Suprapubic skin (tissue), 4 donors: Measurements from ENCODE around the gene CASP14. TPM values are rescaled to one million over a fixed set of nuclear protein-coding genes. Genes with fewer than 3 reads are reported as not detected.
"Not testable (repeated sequence)": the region's sequence is repeated elsewhere in the genome, so short reads cannot be mapped to it uniquely, and the experiment has no call there.

ENCODE experiments used
- DNase-seq, 2 donors: peaks; one replicate each; pipeline ENCODE4 v3.0.0-alpha.2; 2019; ENCODE audit warnings: low spot score in 2 of 2
- H3K27ac ChIP-seq: fragments of 200-600 bp; sonication (generic); one replicate; pipeline ENCODE4 v1.5.1; 2019
- H3K27me3 ChIP-seq: fragments of 200-600 bp; sonication (generic); one replicate; pipeline ENCODE4 v1.5.1; 2019
- H3K36me3 ChIP-seq: fragments of 200-600 bp; sonication (generic); one replicate; pipeline ENCODE4 v1.5.1; 2019
- H3K4me1 ChIP-seq: fragments of 200-600 bp; sonication (generic); one replicate; pipeline ENCODE4 v1.5.1; 2019
- H3K4me3 ChIP-seq: fragments of 200-600 bp; sonication (generic); one replicate; pipeline ENCODE4 v1.5.1; 2019; ENCODE audit warnings: mild to moderate bottlenecking
- H3K9me3 ChIP-seq: fragments of 200-600 bp; sonication (generic); one replicate; pipeline ENCODE4 v1.5.1; 2019
- EP300 ChIP-seq: sonication (generic); formaldehyde crosslinking; IDR thresholded peaks from one replicate; pipeline ENCODE4 v1.6.1; 2017; ENCODE audit warnings: antibody characterized with exemption
- POLR2A ChIP-seq, 2 donors: fragments of 450-650 bp; IDR thresholded peaks; one replicate each; pipeline ENCODE4 v1.6.1; 2017; ENCODE audit warnings: antibody characterized with exemption in 2 of 2, mild to moderate bottlenecking in 2 of 2, moderate library complexity in 2 of 2
- POLR2AphosphoS5 ChIP-seq, 3 donors: sonication (generic); formaldehyde crosslinking; IDR thresholded peaks; one replicate each; pipeline ENCODE4 v1.6.1; 2017; ENCODE audit warnings: antibody characterized with exemption in 3 of 3
- WGBS: methylation state at CpG from one replicate; pipeline ENCODE4 v1.1.5; 2018; 5-methylcytosine and 5-hydroxymethylcytosine counted together
- total RNA-seq, 4 donors: library from RNA; depleted of rRNA; stranded (reverse); fragments of >200 nt; gene quantifications; one replicate each; pipeline ENCODE4 v1.1.0, GENCODE V29; 2016
- TF ChIP-seq, protein P1 (sequence below), 2 donors: fragments of 200-600 bp in 1 of 2; fragments of 450-650 bp in 1 of 2; sonication (generic) in 1 of 2; IDR thresholded peaks; one replicate each; pipeline ENCODE4 v1.5.1; 2016 to 2019; ENCODE audit warnings: antibody characterized with exemption in 2 of 2, mild to moderate bottlenecking in 1 of 2, moderate library complexity in 1 of 2

Gene CASP14
- total RNA-seq, 4 donors from 2014 or later = 123 to 363 (median 254) TPM

GRCh38 chr19:15062036-15062435, 12.8 kb downstream of the CASP14 start:
- no peak for DNase-seq
- WGBS = 81% methylated on average over 12 of the region's 12 CpGs
- H3K27me3 ChIP-seq = peaks cover 14% of the 10 kb centered on the region
- TF ChIP-seq, protein P1, sequence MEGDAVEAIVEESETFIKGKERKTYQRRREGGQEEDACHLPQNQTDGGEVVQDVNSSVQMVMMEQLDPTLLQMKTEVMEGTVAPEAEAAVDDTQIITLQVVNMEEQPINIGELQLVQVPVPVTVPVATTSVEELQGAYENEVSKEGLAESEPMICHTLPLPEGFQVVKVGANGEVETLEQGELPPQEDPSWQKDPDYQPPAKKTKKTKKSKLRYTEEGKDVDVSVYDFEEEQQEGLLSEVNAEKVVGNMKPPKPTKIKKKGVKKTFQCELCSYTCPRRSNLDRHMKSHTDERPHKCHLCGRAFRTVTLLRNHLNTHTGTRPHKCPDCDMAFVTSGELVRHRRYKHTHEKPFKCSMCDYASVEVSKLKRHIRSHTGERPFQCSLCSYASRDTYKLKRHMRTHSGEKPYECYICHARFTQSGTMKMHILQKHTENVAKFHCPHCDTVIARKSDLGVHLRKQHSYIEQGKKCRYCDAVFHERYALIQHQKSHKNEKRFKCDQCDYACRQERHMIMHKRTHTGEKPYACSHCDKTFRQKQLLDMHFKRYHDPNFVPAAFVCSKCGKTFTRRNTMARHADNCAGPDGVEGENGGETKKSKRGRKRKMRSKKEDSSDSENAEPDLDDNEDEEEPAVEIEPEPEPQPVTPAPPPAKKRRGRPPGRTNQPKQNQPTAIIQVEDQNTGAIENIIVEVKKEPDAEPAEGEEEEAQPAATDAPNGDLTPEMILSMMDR (IDR thresholded peaks at IDR 0.05) = no peak
- no peak for TF ChIP-seq POLR2A (IDR thresholded peaks at IDR 0.05)
- no peak for TF ChIP-seq POLR2AphosphoS5 (IDR thresholded peaks at IDR 0.05)
- no peak for TF ChIP-seq EP300
- no peak overlapping the region for H3K4me3 ChIP-seq
- no peaks in the 10 kb centered on the region for H3K4me1 ChIP-seq
- no peak overlapping the region for H3K27ac ChIP-seq
- H3K9me3 ChIP-seq = no peaks in the 10 kb centered on the region
- H3K36me3 ChIP-seq = no peaks in the 10 kb centered on the region

GRCh38 chr19:15070386-15070785, 21.1 kb downstream of the CASP14 start:
- H3K4me1 ChIP-seq, H3K36me3 ChIP-seq, H3K4me3 ChIP-seq, H3K27ac ChIP-seq, DNase-seq, H3K27me3 ChIP-seq, H3K9me3 ChIP-seq: not testable (repeated sequence)
- WGBS = 71% methylated on average over 4 of the region's 4 CpGs

DNA sequence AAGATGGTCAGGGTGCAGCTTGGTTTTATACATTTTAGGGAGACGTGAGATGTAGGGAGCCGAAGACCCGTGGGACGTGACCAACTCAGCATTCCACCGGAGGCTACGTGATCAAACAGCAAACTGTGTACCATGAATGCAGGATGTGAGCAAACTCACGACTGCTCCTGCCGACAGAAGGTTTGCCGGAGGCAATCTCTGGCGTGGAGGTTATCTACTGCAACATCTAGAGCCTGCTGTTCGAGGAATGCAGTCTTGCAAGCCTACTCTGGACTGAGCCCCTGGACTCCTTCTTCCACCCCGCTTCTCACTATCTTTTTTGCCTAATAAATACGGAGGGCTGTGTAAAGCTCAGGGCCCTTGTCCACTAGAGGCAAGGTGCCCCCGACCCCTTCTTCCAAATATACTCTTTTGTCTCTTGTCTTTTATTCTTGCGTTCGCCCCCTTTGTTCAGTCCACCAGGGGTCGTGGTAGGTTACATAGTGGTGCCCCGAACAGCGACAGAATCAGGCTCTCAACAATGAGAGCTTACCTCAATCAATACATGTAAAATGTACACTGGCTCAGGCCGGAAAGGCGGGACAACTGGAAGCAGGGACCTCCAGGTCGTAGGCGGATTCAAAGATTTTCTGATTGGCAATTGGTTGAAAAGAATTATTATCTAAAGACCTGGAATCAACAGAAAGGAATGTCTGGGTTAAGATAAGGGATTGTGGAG, 23.8 kb downstream of the CASP14 start:
- Histone ChIP-seq H3K27ac (no peak overlapping the region), H3K4me1 (no peaks in the 10 kb centered on the region), H3K27me3 (peaks cover 5% of the 10 kb centered on the region), H3K4me3 (no peak overlapping the region), H3K9me3 (no peaks in the 10 kb centered on the region), H3K36me3 (no peaks in the 10 kb centered on the region)
- TF ChIP-seq EP300 (no peak), POLR2A (IDR thresholded peaks at IDR 0.05) (no peak), POLR2AphosphoS5 (IDR thresholded peaks at IDR 0.05) (no peak)
- TF ChIP-seq, protein P1 (IDR thresholded peaks at IDR 0.05) = no peak
- no peak for DNase-seq
- 54% methylated on average over 23 of the region's 23 CpGs for WGBS

DNA sequence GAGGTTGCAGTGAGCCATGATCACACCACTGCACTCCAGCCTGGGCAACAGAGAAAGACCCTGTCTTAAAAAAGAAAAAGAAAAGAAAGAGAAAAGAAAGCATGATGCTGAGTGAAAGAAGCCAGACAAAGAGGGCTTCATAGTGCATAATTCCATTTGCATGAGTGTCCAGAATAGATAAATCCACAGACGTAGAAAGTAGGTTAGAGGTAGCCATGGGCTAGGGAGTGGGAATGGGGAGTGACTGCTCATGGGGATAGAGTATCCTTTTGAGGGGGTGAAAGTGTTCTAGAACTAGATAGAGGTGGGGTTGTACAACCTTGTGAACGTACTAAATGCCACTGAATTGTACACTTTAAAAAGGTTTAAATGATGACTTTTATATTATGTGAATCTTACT, 25.1 kb downstream of the CASP14 start:
- H3K9me3 ChIP-seq = no peaks in the 10 kb centered on the region
- H3K4me3 ChIP-seq = no peak overlapping the region
- WGBS = 56% methylated on average over 2 of the region's 2 CpGs
- no peaks in the 10 kb centered on the region for H3K4me1 ChIP-seq
- H3K27ac ChIP-seq = no peak overlapping the region
- TF ChIP-seq POLR2A (IDR thresholded peaks at IDR 0.05) (no peak), EP300 (no peak), POLR2AphosphoS5 (IDR thresholded peaks at IDR 0.05) (no peak)
- TF ChIP-seq, protein P1 (IDR thresholded peaks at IDR 0.05) = no peak
- DNase-seq = no peak
- peaks cover 9% of the 10 kb centered on the region for H3K27me3 ChIP-seq
- no peaks in the 10 kb centered on the region for H3K36me3 ChIP-seq

- Histone ChIP-seq H3K36me3 (no peaks in the 10 kb centered on the region), H3K27ac (no peak overlapping the region), H3K4me1 (no peaks in the 10 kb centered on the region), H3K27me3 (peaks cover 9% of the 10 kb centered on the region), H3K9me3 (no peaks in the 10 kb centered on the region), H3K4me3 (no peak overlapping the region)
- WGBS = 48% methylated on average over 4 of the region's 4 CpGs
- no peak for DNase-seq
- TF ChIP-seq EP300 (no peak), POLR2A (IDR thresholded peaks at IDR 0.05) (no peak), POLR2AphosphoS5 (IDR thresholded peaks at IDR 0.05) (no peak)
- TF ChIP-seq, protein P1 (IDR thresholded peaks at IDR 0.05) = no peak
Observed at GRCh38 chr19:15075806-15076205, 26.5 kb downstream of the CASP14 start.

- H3K4me3 ChIP-seq, H3K9me3 ChIP-seq, H3K36me3 ChIP-seq, H3K4me1 ChIP-seq, H3K27ac ChIP-seq, DNase-seq: not testable (repeated sequence)
- H3K27me3 ChIP-seq = peaks cover 28% of the 10 kb centered on the region
- WGBS = 62% methylated on average over 4 of the region's 4 CpGs
Observed at GRCh38 chr19:15080002-15080401, 30.7 kb downstream of the CASP14 start.
